HG03280 (cell line): Measurements from ENCODE around the gene TGFA.

Source experiments
- ATAC-seq: cut with Tn5 transposase; IDR thresholded peaks from one replicate; pipeline ENCODE4 v1.9.1; 2021; ENCODE audit warnings: mild to moderate bottlenecking, moderate library complexity; ENCODE audit not compliant: unreplicated experiment

The TGFA gene

GRCh38 chr2:70425682-70426301 lies 127.8 kb downstream of the TGFA start:
- ATAC-seq = no peak

- no peak for ATAC-seq
Measured at GRCh38 chr2:70420740-70421139, 132.9 kb downstream of the TGFA start.

- ATAC-seq = no peak
Measured at GRCh38 chr2:70420143-70420542, 133.5 kb downstream of the TGFA start.

GRCh38 chr2:70418514-70418913 lies 135.1 kb downstream of the TGFA start:
- ATAC-seq = no peak

GRCh38 chr2:70417011-70417410 lies 136.6 kb downstream of the TGFA start:
- no peak for ATAC-seq

GRCh38 chr2:70412294-70413070 lies 141.1 kb downstream of the TGFA start:
- ATAC-seq = no peak

- no peak for ATAC-seq
Measured at GRCh38 chr2:70411483-70412125, 142.0 kb downstream of the TGFA start.

- no peak for ATAC-seq
Measured at GRCh38 chr2:70403267-70404053, 150.2 kb downstream of the TGFA start.

GRCh38 chr2:70400539-70400938 lies 153.1 kb downstream of the TGFA start:
- ATAC-seq = no peak

GRCh38 chr2:70399046-70399445 lies 154.6 kb downstream of the TGFA start:
- ATAC-seq = no peak
